Neuronal stem cell (in vitro differentiated cells): Measurements from ENCODE around the gene GTPBP4.

ENCODE experiments used
- DNase-seq: peaks from one replicate; pipeline ENCODE4 v3.0.0-alpha.2; 2013; ENCODE audit warnings: low spot score
- H2AFZ ChIP-seq: one replicate; pipeline ENCODE4 v1.6.1; 2013; ENCODE audit warnings: mild to moderate bottlenecking, low read length, inconsistent platforms
- H2AK5ac ChIP-seq: 2 replicates; pipeline ENCODE4 v1.6.1; 2013; ENCODE audit warnings: low read depth, mild to moderate bottlenecking, inconsistent platforms, low read length, moderate library complexity, mixed read lengths
- H2BK120ac ChIP-seq: 2 replicates; pipeline ENCODE4 v1.6.1; 2013; ENCODE audit warnings: low read depth, mild to moderate bottlenecking, inconsistent platforms, low read length, moderate library complexity, mixed read lengths
- H2BK12ac ChIP-seq: one replicate; pipeline ENCODE4 v1.6.1; 2013; ENCODE audit warnings: low read length, inconsistent platforms
- H2BK15ac ChIP-seq: 2 replicates; pipeline ENCODE4 v1.6.1; 2013; ENCODE audit warnings: mild to moderate bottlenecking, low read length, inconsistent platforms, mixed read lengths
- H2BK5ac ChIP-seq: one replicate; pipeline ENCODE4 v1.6.1; 2013; ENCODE audit warnings: inconsistent platforms, mild to moderate bottlenecking, low read length, moderate library complexity
- H3K14ac ChIP-seq: one replicate; pipeline ENCODE4 v1.6.1; 2013; ENCODE audit warnings: low read length, inconsistent platforms
- H3K18ac ChIP-seq: 2 replicates; pipeline ENCODE4 v1.6.1; 2013; ENCODE audit warnings: low read length, inconsistent platforms
- H3K23ac ChIP-seq: 2 replicates; pipeline ENCODE4 v1.6.1; 2013; ENCODE audit warnings: low read depth, mild to moderate bottlenecking, mixed read lengths, low read length, inconsistent platforms; ENCODE audit not compliant: poor library complexity
- H3K27ac ChIP-seq: replicated peaks from 3 replicates; pipeline ENCODE4 v1.5.1; 2013; ENCODE audit warnings: low read length, inconsistent platforms
- H3K27me3 ChIP-seq, 3 experiments: 2 replicates each; pipeline ENCODE4 v1.6.1; 2013; ENCODE audit warnings: low read length in 3 of 3, mild to moderate bottlenecking in 2 of 3, inconsistent platforms in 1 of 3, low read depth in 1 of 3, mixed read lengths in 1 of 3, moderate library complexity in 1 of 3; ENCODE audit not compliant: control insufficient read depth in 3 of 3, insufficient read depth in 3 of 3
- H3K36me3 ChIP-seq, 2 donors: replicated peaks in 1 of 2; 2 replicates each; pipeline ENCODE4 v1.6.1; 2013; ENCODE audit warnings: low read length in 2 of 2; ENCODE audit not compliant: control insufficient read depth in 2 of 2, insufficient read depth in 2 of 2
- H3K4ac ChIP-seq: 2 replicates; pipeline ENCODE4 v1.6.1; 2013; ENCODE audit warnings: inconsistent platforms, mild to moderate bottlenecking, low read length, moderate library complexity
- H3K4me1 ChIP-seq, 2 donors: 1 replicate in 1 of 2; 2 replicates in 1 of 2; pipeline ENCODE4 v1.6.1; 2013; ENCODE audit warnings: low read length in 2 of 2, low read depth in 1 of 2; ENCODE audit not compliant: control insufficient read depth in 2 of 2, insufficient read depth in 1 of 2
- H3K4me2 ChIP-seq: one replicate; pipeline ENCODE4 v1.6.1; 2013; ENCODE audit warnings: mild to moderate bottlenecking, low read length, inconsistent platforms; ENCODE audit not compliant: insufficient read depth, poor library complexity, severe bottlenecking
- H3K4me3 ChIP-seq, 2 donors: 2 replicates each; pipeline ENCODE4 v1.5.1; 2013; ENCODE audit warnings: low read length in 2 of 2, mild to moderate bottlenecking in 2 of 2, inconsistent platforms in 1 of 2, moderate library complexity in 1 of 2
- H3K79me1 ChIP-seq: one replicate; pipeline ENCODE4 v1.6.1; 2013; ENCODE audit warnings: low read depth, mild to moderate bottlenecking, inconsistent platforms, low read length, moderate library complexity
- H3K9ac ChIP-seq: one replicate; pipeline ENCODE4 v1.6.1; 2013; ENCODE audit warnings: mild to moderate bottlenecking, low read depth, low read length, inconsistent platforms; ENCODE audit not compliant: poor library complexity
- H3K9me3 ChIP-seq, 2 donors: replicated peaks in 1 of 2; 2 replicates each; pipeline versions ENCODE3 to v1.6.1; 2013; ENCODE audit warnings: low read length in 2 of 2, mild to moderate bottlenecking in 2 of 2, inconsistent platforms in 1 of 2, low read depth in 1 of 2, mixed read lengths in 1 of 2, moderate library complexity in 1 of 2; ENCODE audit not compliant: control insufficient read depth in 2 of 2, insufficient read depth in 1 of 2
- H4K8ac ChIP-seq: one replicate; pipeline ENCODE4 v1.6.1; 2013; ENCODE audit warnings: low read depth, mild to moderate bottlenecking, inconsistent platforms, low read length, moderate library complexity
- H4K91ac ChIP-seq: one replicate; pipeline ENCODE4 v1.6.1; 2013; ENCODE audit warnings: low read length, low read depth, mild to moderate bottlenecking, inconsistent platforms; ENCODE audit not compliant: poor library complexity
- WGBS, 2 donors: extraction: QIAGEN DNeasy Blood & Tissue Kit; methylation state at CpG; one replicate each; pipeline ENCODE4 v1.1.7; 2013; ENCODE audit warnings: missing lambda C conversion rate in 2 of 2, mixed read lengths in 1 of 2; ENCODE audit not compliant: insufficient read length in 2 of 2, insufficient replicate concordance in 1 of 2; ENCODE audit errors: extremely low coverage in 2 of 2; 5-methylcytosine and 5-hydroxymethylcytosine counted together

The GTPBP4 gene

GRCh38 chr10:1049425-1049958, 61.3 kb downstream of the GTPBP4 start:
- H3K9ac ChIP-seq: peak overlapping the region; percentile 63
- H3K4me1 ChIP-seq: peaks cover 10 to 20% of the 10 kb centered on the region in 2 donors
- peaks cover 1 to 4% of the 10 kb centered on the region in 2 donors for H3K9me3 ChIP-seq
- H2BK120ac ChIP-seq: no peak overlapping the region
- DNase-seq: no peak
- peak overlapping the region; percentile 97 for H2BK5ac ChIP-seq
- H3K14ac ChIP-seq: no peak overlapping the region
- H2BK15ac ChIP-seq: no peak overlapping the region
- H3K36me3 ChIP-seq: peaks cover 8 to 72% of the 10 kb centered on the region in 2 donors
- H3K18ac ChIP-seq: peak overlapping the region; percentile 81
- no CpG with 5 or more reads among the region's 34 CpGs for WGBS, 2 donors
- peak overlapping the region; percentile 61 for H2AFZ ChIP-seq
- H2BK12ac ChIP-seq: no peak overlapping the region
- H4K8ac ChIP-seq: no peak overlapping the region
- peak overlapping the region; percentile 52 for H3K4me2 ChIP-seq
- no peak overlapping the region for H4K91ac ChIP-seq
- peak overlapping the region; percentile 83 to 100 for H3K4me3 ChIP-seq
- H3K4ac ChIP-seq: no peak overlapping the region
- peak overlapping the region; percentile 97 for H3K23ac ChIP-seq
- H3K27me3 ChIP-seq: no peaks in the 10 kb centered on the region
- peaks cover 1% of the 10 kb centered on the region for H3K79me1 ChIP-seq
- H2AK5ac ChIP-seq: peak overlapping the region; percentile 32
- peak overlapping the region; percentile 100 for H3K27ac ChIP-seq

- no peak overlapping the region for H3K18ac ChIP-seq
- H2AK5ac ChIP-seq: no peak overlapping the region
- no peaks in the 10 kb centered on the region for H3K27me3 ChIP-seq
- H4K8ac ChIP-seq: no peak overlapping the region
- H4K91ac ChIP-seq: no peak overlapping the region
- no peak overlapping the region for H2BK120ac ChIP-seq
- no peak overlapping the region for H3K23ac ChIP-seq
- no peak overlapping the region for H3K9ac ChIP-seq
- DNase-seq: no peak
- peaks cover 10 to 18% of the 10 kb centered on the region in 2 donors for H3K4me1 ChIP-seq
- peak overlapping the region; percentile 100 for H3K27ac ChIP-seq
- H2AFZ ChIP-seq: no peak overlapping the region
- no peak overlapping the region for H2BK5ac ChIP-seq
- H3K79me1 ChIP-seq: peaks cover 5% of the 10 kb centered on the region
- H3K36me3 ChIP-seq: peaks cover 5 to 72% of the 10 kb centered on the region in 2 donors
- H3K9me3 ChIP-seq: peaks cover 1 to 4% of the 10 kb centered on the region in 2 donors
- no peak overlapping the region for H3K4ac ChIP-seq
- H3K4me2 ChIP-seq: peak overlapping the region; percentile 52
- H3K14ac ChIP-seq: no peak overlapping the region
- H3K4me3 ChIP-seq: peak overlapping the region; percentile 83 to 100
- no peak overlapping the region for H2BK15ac ChIP-seq
- 100% methylated on average over 1 of the region's 5 CpGs; no CpG with 5 or more reads in 1 of the 2 donors for WGBS, 2 donors
- H2BK12ac ChIP-seq: no peak overlapping the region
Measured at GRCh38 chr10:1050145-1050544, 61.9 kb downstream of the GTPBP4 start.

- Histone ChIP-seq H2BK120ac (no peak overlapping the region), H3K9ac (no peak overlapping the region), H3K27me3 (no peaks in the 10 kb centered on the region), H3K4ac (no peak overlapping the region), H2BK12ac (no peak overlapping the region), H3K4me1 (peaks cover 9 to 20% of the 10 kb centered on the region in 2 donors), H3K27ac (no peak overlapping the region), H3K18ac (no peak overlapping the region), H3K14ac (no peak overlapping the region), H3K36me3 (peaks cover 3 to 71% of the 10 kb centered on the region in 2 donors), H2BK5ac (no peak overlapping the region), H3K9me3 (peaks cover 1 to 4% of the 10 kb centered on the region in 2 donors), H4K8ac (no peak overlapping the region), H3K4me2 (peak overlapping the region; percentile 49), H3K23ac (no peak overlapping the region), H2BK15ac (no peak overlapping the region), H4K91ac (no peak overlapping the region), H2AK5ac (no peak overlapping the region), H3K4me3 (peak overlapping the region; percentile 48 to 83), H2AFZ (no peak overlapping the region), H3K79me1 (peaks cover 5% of the 10 kb centered on the region)
- whole genome bisulfite sequencing, 2 donors: no CpG with 5 or more reads among the region's 4 CpGs
- DNase-seq: no peak
Measured at GRCh38 chr10:1050554-1050953, 62.3 kb downstream of the GTPBP4 start.

GRCh38 chr10:1054684-1055083, 66.5 kb downstream of the GTPBP4 start:
- H3K4me3 ChIP-seq: peak overlapping the region in 1 of 2 donors; percentile 94
- WGBS, 2 donors: no CpG with 5 or more reads among the region's 6 CpGs
- H2BK120ac ChIP-seq: no peak overlapping the region
- H3K4me2 ChIP-seq: no peak overlapping the region
- H4K8ac ChIP-seq: no peak overlapping the region
- no peak overlapping the region for H2BK12ac ChIP-seq
- H3K27me3 ChIP-seq: no peaks in the 10 kb centered on the region
- no peak overlapping the region for H3K14ac ChIP-seq
- no peak overlapping the region for H2AK5ac ChIP-seq
- H2AFZ ChIP-seq: no peak overlapping the region
- no peak overlapping the region for H3K23ac ChIP-seq
- peaks cover 14% of the 10 kb centered on the region for H3K79me1 ChIP-seq
- H3K36me3 ChIP-seq: peaks cover 0 to 51% of the 10 kb centered on the region in 2 donors
- no peak overlapping the region for H3K18ac ChIP-seq
- no peak overlapping the region for H3K9ac ChIP-seq
- H3K27ac ChIP-seq: no peak overlapping the region
- no peak overlapping the region for H2BK15ac ChIP-seq
- no peak overlapping the region for H4K91ac ChIP-seq
- H2BK5ac ChIP-seq: no peak overlapping the region
- peaks cover 0 to 4% of the 10 kb centered on the region in 2 donors for H3K9me3 ChIP-seq
- DNase-seq: no peak
- no peak overlapping the region for H3K4ac ChIP-seq
- peaks cover 6 to 23% of the 10 kb centered on the region in 2 donors for H3K4me1 ChIP-seq
